Urinary bladder (tissue), 4 donors: ENCODE data around the gene COL16A1. TPM values are rescaled to one million over a fixed set of nuclear protein-coding genes. Genes with fewer than 3 reads are reported as not detected.

ENCODE experiments used
- DNase-seq: peaks from one replicate; pipeline ENCODE4 v3.0.0-alpha.2; 2015; ENCODE audit errors: extremely low spot score
- H3K27ac ChIP-seq: one replicate; pipeline ENCODE4 v1.5.1; 2013; ENCODE audit warnings: low read depth, mild to moderate bottlenecking, moderate library complexity
- H3K36me3 ChIP-seq: one replicate; pipeline ENCODE4 v1.6.1; 2013; ENCODE audit warnings: mild to moderate bottlenecking, moderate library complexity; ENCODE audit not compliant: insufficient read depth
- H3K4me1 ChIP-seq: one replicate; pipeline ENCODE4 v1.6.1; 2013; ENCODE audit warnings: mild to moderate bottlenecking, moderate library complexity; ENCODE audit not compliant: insufficient read depth
- H3K4me3 ChIP-seq: one replicate; pipeline ENCODE4 v1.5.1; 2013; ENCODE audit warnings: low read depth, low read length
- WGBS: extraction: QIAGEN DNeasy Blood & Tissue Kit; methylation state at CpG from one replicate; pipeline ENCODE4 v1.1.7; 2013; 5-methylcytosine and 5-hydroxymethylcytosine counted together
- polyA plus RNA-seq: library from polyadenylated mRNA; stranded (reverse); fragments of 200-250 nt; gene quantifications from one replicate; pipeline ENCODE4 v1.2.3, GENCODE V29; 2013
- total RNA-seq: library from RNA; depleted of rRNA; stranded (reverse); fragments of >200 nt; gene quantifications from one replicate; pipeline ENCODE4 v1.2.3, GENCODE V29; 2014
- donor health status: healthy with polysubstance abuse.
- donor health status: healthy.

COL16A1 gene
- total and polyA plus RNA-seq, 2 donors, result 166 to 217 TPM

DNA sequence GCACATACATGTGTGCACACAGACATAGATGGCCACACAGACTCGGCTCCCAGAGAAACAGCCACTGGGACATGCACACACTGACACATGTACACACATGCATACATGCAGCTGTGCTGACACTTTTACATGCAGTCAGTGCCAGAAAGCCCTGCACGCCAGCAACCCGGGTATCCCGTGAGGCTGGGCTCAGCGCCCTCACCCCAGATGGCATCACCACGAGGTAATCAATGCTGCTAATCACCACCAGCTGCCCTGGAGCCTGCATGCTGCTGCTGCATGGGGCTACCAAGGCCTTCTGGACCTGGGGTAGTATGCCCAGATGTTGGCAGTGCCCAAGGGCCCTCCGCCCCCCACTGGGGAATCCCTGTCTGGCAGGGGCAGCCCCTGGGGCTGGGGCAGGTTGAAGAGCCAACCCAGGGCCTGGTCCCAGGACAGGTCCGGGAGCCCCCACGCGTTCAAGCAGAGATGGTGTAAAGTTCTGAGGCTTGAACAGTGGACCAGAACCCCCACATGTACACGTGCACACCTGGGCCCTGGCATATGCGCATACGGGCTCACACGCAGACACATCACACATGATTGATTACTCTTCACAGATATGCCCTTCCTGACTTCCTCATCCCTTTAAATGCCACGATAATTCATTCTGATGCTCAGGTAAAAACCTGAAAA is 2.7 kb upstream of the COL16A1 start:
- no peak overlapping the region for H3K27ac ChIP-seq
- H3K4me1 ChIP-seq, result no peaks in the 10 kb centered on the region
- whole genome bisulfite sequencing, result 80% methylated on average over 15 of the region's 15 CpGs

GRCh38 chr1:31705080-31705866 is 1.5 kb upstream of the COL16A1 start:
- Histone ChIP-seq H3K36me3 (no peaks in the 10 kb centered on the region), H3K4me3 (no peak overlapping the region), H3K27ac (peak overlapping the region; percentile 77), H3K4me1 (no peaks in the 10 kb centered on the region)
- 23% methylated on average over 23 of the region's 23 CpGs for WGBS
- DNase-seq, result no peak

More for the DNA sequence above, 2.7 kb upstream of the COL16A1 start:
- no peak for DNase-seq
- no peak overlapping the region for H3K4me3 ChIP-seq
- no peaks in the 10 kb centered on the region for H3K36me3 ChIP-seq

DNA sequence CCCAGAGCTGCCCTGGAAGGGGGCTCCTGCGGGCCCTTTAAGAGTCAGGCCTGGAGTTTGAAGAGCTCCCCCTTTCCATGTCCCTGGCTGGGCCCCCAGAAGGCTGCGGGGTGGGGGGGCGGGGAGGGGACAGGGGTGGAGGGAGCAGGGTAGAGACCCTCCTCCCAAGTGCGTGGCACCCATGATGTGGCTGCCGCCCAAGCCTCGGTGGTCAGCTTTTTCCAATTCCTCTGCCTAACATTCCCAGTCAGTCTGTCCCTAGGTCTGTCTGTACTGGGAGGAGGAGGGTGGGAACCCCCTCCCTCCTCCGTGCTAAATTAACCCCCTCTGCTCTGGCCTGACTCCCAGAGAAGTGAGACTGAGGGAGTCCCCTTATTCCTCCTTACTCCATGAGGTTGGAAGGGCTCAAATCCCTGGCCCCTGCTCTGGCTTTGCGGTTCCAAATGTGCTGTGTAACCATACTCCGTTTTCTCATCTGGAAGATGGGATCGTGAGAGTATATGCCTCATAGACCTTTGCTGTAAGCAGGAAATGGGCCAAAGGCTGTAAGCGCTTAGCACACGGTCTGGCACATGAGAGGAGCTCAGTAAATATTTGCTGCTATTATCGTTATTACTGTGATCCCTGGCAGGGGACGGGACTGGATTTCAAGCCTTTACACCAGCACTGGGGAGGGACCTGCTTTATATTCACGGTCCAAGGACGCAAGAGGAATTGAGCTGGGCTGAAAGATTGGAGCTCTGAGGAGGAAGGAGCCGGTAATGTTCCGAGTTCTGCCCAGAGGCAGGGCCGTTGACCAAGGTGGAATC is 658 bp upstream of the COL16A1 start:
- H3K4me1 ChIP-seq, result no peaks in the 10 kb centered on the region
- peak overlapping the region; percentile 46 for H3K4me3 ChIP-seq
- 6% methylated on average over 19 of the region's 19 CpGs for WGBS
- DNase-seq, result no peak
- no peaks in the 10 kb centered on the region for H3K36me3 ChIP-seq
- peak overlapping the region; percentile 77 for H3K27ac ChIP-seq

GRCh38 chr1:31702836-31703404 is 897 bp downstream of the COL16A1 start:
- Histone ChIP-seq H3K4me1 (no peaks in the 10 kb centered on the region), H3K4me3 (peak overlapping the region; percentile 46), H3K36me3 (no peaks in the 10 kb centered on the region), H3K27ac (no peak overlapping the region)
- 49% methylated on average over 8 of the region's 8 CpGs for WGBS
- DNase-seq, result no peak

- Histone ChIP-seq H3K4me1 (no peaks in the 10 kb centered on the region), H3K4me3 (no peak overlapping the region), H3K36me3 (no peaks in the 10 kb centered on the region), H3K27ac (peak overlapping the region; percentile 18)
- 17% methylated on average over 10 of the region's 10 CpGs for WGBS
- DNase-seq, result peak; percentile 89
Observed at GRCh38 chr1:31701091-31701736, 2.6 kb downstream of the COL16A1 start.

- H3K36me3 ChIP-seq, result no peaks in the 10 kb centered on the region
- no peak overlapping the region for H3K27ac ChIP-seq
- DNase-seq, result no peak
- no peaks in the 10 kb centered on the region for H3K4me1 ChIP-seq
- WGBS, result 49% methylated on average over 7 of the region's 7 CpGs
- no peak overlapping the region for H3K4me3 ChIP-seq
Observed at GRCh38 chr1:31700468-31701090, 3.2 kb downstream of the COL16A1 start.

DNA sequence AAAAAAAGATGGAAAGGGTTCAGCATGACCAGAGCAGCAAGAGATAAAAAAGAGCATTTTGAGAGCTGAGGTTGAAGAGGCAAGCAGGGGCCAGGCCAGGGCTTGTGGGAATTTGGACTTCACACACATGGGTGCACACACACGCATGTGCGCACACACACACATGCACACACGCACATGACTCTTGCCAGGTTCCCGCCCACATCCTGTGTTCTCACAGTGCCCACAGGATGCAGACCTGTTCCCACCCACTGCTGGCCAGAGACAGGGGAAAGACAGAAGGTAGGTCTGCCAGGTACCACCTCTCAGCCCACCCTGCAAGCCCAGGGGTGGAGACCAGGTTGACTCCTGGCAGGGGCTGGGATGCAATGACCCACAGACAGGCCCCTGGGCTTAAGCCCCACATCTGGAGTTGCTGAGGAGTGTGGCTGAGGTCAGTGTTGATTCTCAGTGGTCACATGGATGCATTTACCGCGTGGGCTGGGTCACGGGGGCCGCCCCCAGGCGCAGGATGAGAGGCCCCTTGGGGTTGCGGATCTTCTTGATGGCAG is 4.4 kb downstream of the COL16A1 start:
- no peaks in the 10 kb centered on the region for H3K36me3 ChIP-seq
- 74% methylated on average over 10 of the region's 10 CpGs for WGBS
- no peak overlapping the region for H3K4me3 ChIP-seq
- DNase-seq, result no peak
- H3K27ac ChIP-seq, result no peak overlapping the region
- H3K4me1 ChIP-seq, result no peaks in the 10 kb centered on the region

GRCh38 chr1:31697369-31697984 is 6.3 kb downstream of the COL16A1 start:
- WGBS, result 82% methylated on average over 12 of the region's 12 CpGs
- Histone ChIP-seq H3K4me3 (no peak overlapping the region), H3K27ac (no peak overlapping the region), H3K4me1 (no peaks in the 10 kb centered on the region), H3K36me3 (no peaks in the 10 kb centered on the region)
- no peak for DNase-seq

DNA sequence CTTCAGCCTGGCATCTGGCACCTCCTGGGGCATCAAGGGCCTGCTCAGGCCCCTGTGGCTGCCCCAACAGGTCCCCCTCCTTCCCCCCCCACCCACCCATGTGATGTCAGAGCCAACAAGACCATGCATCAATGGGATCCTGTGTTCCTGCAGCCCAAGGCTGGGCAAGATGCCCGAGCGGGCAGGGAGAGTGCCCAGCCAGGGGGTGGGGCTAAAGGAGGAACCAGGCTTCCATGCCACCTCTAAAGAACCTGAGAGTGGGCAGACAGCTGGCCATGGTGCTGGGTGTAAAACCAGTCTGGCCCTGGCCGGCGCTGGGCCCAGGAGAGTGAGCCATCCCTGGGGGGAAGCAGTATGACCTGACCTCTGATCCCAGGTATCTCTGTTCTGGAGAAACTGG is 7.6 kb downstream of the COL16A1 start:
- WGBS, result 77% methylated on average over 4 of the region's 4 CpGs
- Histone ChIP-seq H3K4me1 (no peaks in the 10 kb centered on the region), H3K36me3 (no peaks in the 10 kb centered on the region), H3K4me3 (no peak overlapping the region), H3K27ac (no peak overlapping the region)
- no peak for DNase-seq

GRCh38 chr1:31695327-31695726 is 8.5 kb downstream of the COL16A1 start:
- Histone ChIP-seq H3K36me3 (no peaks in the 10 kb centered on the region), H3K27ac (no peak overlapping the region), H3K4me3 (no peak overlapping the region), H3K4me1 (no peaks in the 10 kb centered on the region)
- WGBS, result 78% methylated on average over 5 of the region's 5 CpGs
- no peak for DNase-seq

DNA sequence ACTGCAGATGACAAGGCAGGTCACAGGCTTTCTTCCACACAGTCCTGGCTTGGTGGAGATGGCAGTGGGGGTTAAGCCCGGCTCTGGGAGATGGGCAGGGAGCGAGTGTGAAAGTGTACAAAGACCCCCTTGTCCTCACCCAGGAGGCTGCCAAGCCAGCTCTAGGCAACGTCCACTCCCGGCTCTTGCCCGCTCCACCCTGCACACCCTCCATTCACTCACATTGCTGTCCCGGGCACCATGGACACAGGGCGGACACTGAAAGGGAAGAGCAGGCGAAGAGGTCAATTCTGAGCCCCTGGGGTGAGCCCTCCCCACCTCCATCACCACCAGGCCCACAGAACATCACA is 8.9 kb downstream of the COL16A1 start:
- no peak overlapping the region for H3K27ac ChIP-seq
- no peak for DNase-seq
- 83% methylated on average over 8 of the region's 8 CpGs for WGBS
- H3K4me3 ChIP-seq, result no peak overlapping the region
- no peaks in the 10 kb centered on the region for H3K4me1 ChIP-seq
- no peaks in the 10 kb centered on the region for H3K36me3 ChIP-seq
